HepG2 (cell line): ENCODE measurements around the gene COX14. TPM values are rescaled to one million over a fixed set of nuclear protein-coding genes. Genes with fewer than 3 reads are reported as not detected.

Source experiments
- ATRX ChIP-seq: sonication (generic); formaldehyde crosslinking; IDR thresholded peaks from 2 replicates; pipeline ENCODE4 v1.4.0; 2020; ENCODE audit warnings: missing genetic modification reagents, borderline replicate concordance
- FOXP1 ChIP-seq, 2 experiments: fragments of 450-650 bp in 1 of 2; IDR thresholded peaks; 2 replicates each; pipeline ENCODE4 v1.6.1; 2017 to 2018; ENCODE audit warnings: antibody characterized with exemption in 1 of 2
- HNRNPL ChIP-seq: fragments of 200-400 bp; formaldehyde crosslinking; IDR thresholded peaks from 2 replicates; pipeline ENCODE4 v1.6.1; 2017; ENCODE audit warnings: mild to moderate bottlenecking, low read depth, low read length
- PPARG ChIP-seq: conservative IDR thresholded peaks from 2 replicates; pipeline ENCODE4 v1.6.1; 2016; ENCODE audit warnings: missing biosample characterization, missing genetic modification reagents
- SOX13 ChIP-seq, 3 experiments: fragments of 450-650 bp in 1 of 3; sonication (generic) in 1 of 3; formaldehyde crosslinking in 1 of 3; IDR thresholded peaks in 2 of 3; conservative IDR thresholded peaks in 1 of 3; 2 replicates each; pipeline versions ENCODE4 v1.5.0 to v1.6.1; 2016 to 2020; ENCODE audit warnings: antibody characterized with exemption in 1 of 3, mild to moderate bottlenecking in 1 of 3, missing compliant biosample characterization in 1 of 3, missing genetic modification reagents in 1 of 3, moderate library complexity in 1 of 3
- ZNF431 ChIP-seq: sonication (generic); formaldehyde crosslinking; IDR thresholded peaks from 2 replicates; pipeline ENCODE4 v1.9.0; 2022; ENCODE audit warnings: missing genetic modification reagents, low read depth, mild to moderate bottlenecking, borderline replicate concordance
- polyA plus RNA-seq, 8 experiments: library from polyadenylated mRNA; depleted of rRNA in 3 of 8; stranded (reverse) in 7 of 8; unstranded in 1 of 8; fragments of >200 nt; fragmentation: Illumina TruSeq in 4 of 8; extraction: Trizol in 4 of 8; gene quantifications; 2 replicates each; pipeline versions ENCODE4 v1.2.1 to v1.2.3, GENCODE V29; 2011 to 2016; ENCODE audit warnings: low read depth in 4 of 8, missing spikeins in 1 of 8, mixed read lengths in 1 of 8; ENCODE audit not compliant: insufficient read depth in 1 of 8
- total RNA-seq, 5 experiments: library from RNA; depleted of rRNA; stranded (reverse); fragments of >200 nt; fragmentation: Illumina TruSeq; extraction: Trizol; gene quantifications; 2 replicates each; pipeline ENCODE4 v1.2.3, GENCODE V29; 2016; ENCODE audit warnings: low read depth in 1 of 5
- TF ChIP-seq, protein P1 (sequence below): sonication (generic); formaldehyde crosslinking; IDR thresholded peaks from 2 replicates; pipeline ENCODE4 v1.4.0; 2020; ENCODE audit warnings: mild to moderate bottlenecking, missing genetic modification reagents, borderline replicate concordance
- TF ChIP-seq, protein P2 (sequence below): sonication (generic); formaldehyde crosslinking; IDR thresholded peaks from 2 replicates; pipeline ENCODE4 v1.4.0; 2020; ENCODE audit warnings: mild to moderate bottlenecking, missing genetic modification reagents, borderline replicate concordance
- TF ChIP-seq, protein P3 (sequence below): sonication (generic); formaldehyde crosslinking; IDR thresholded peaks from 2 replicates; pipeline ENCODE4 v1.5.0; 2020; ENCODE audit warnings: mild to moderate bottlenecking, missing genetic modification reagents
- TF ChIP-seq, protein P4 (sequence below): sonication (generic); formaldehyde crosslinking; IDR thresholded peaks from 2 replicates; pipeline ENCODE4 v1.8.0; 2022; ENCODE audit warnings: mild to moderate bottlenecking, missing genetic modification reagents
- TF ChIP-seq, protein P5 (sequence below): sonication (generic); formaldehyde crosslinking; IDR thresholded peaks from 2 replicates; pipeline ENCODE4 v1.5.1; 2020; ENCODE audit warnings: mild to moderate bottlenecking, missing genetic modification reagents, moderate library complexity

Gene COX14
- total and polyA plus RNA-seq, 2 of the 13 experiments (the other 11 are each of a cell fraction or from before 2014, with no cell fraction given): 53.0 to 71.6 TPM

DNA sequence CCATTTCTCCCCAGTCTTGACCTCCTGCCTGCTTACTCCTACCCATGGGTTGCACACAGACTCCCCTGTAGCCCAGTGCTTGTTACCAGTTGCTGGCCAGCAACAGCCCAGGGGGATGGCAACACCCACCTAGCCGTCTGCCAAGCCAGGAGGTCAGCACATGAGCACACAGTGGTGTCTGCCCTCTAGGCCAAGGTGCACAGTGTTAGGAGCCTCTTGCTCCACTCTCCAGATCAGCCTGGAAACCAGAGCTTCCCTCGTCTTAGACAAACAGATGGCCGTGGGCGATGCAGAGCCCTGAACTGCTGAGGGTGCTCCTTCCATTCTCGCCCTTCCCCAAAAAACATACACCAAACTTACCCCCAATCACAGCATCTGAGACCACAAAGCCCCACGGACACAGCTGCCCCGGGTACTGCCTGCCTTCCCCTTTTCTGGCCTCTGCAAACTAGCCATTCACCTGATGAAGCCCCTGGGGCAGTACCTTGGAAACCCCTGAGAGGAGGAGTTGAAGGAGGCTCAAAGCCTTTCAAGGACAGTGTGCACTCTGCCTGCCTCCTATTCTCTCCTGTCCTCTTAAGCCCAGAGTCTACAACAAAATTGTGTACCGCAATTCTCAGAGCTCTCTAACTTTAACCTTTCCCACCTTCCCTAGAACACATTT, 9.3 kb upstream of the COX14 start (continued):
- TF ChIP-seq, protein P1, sequence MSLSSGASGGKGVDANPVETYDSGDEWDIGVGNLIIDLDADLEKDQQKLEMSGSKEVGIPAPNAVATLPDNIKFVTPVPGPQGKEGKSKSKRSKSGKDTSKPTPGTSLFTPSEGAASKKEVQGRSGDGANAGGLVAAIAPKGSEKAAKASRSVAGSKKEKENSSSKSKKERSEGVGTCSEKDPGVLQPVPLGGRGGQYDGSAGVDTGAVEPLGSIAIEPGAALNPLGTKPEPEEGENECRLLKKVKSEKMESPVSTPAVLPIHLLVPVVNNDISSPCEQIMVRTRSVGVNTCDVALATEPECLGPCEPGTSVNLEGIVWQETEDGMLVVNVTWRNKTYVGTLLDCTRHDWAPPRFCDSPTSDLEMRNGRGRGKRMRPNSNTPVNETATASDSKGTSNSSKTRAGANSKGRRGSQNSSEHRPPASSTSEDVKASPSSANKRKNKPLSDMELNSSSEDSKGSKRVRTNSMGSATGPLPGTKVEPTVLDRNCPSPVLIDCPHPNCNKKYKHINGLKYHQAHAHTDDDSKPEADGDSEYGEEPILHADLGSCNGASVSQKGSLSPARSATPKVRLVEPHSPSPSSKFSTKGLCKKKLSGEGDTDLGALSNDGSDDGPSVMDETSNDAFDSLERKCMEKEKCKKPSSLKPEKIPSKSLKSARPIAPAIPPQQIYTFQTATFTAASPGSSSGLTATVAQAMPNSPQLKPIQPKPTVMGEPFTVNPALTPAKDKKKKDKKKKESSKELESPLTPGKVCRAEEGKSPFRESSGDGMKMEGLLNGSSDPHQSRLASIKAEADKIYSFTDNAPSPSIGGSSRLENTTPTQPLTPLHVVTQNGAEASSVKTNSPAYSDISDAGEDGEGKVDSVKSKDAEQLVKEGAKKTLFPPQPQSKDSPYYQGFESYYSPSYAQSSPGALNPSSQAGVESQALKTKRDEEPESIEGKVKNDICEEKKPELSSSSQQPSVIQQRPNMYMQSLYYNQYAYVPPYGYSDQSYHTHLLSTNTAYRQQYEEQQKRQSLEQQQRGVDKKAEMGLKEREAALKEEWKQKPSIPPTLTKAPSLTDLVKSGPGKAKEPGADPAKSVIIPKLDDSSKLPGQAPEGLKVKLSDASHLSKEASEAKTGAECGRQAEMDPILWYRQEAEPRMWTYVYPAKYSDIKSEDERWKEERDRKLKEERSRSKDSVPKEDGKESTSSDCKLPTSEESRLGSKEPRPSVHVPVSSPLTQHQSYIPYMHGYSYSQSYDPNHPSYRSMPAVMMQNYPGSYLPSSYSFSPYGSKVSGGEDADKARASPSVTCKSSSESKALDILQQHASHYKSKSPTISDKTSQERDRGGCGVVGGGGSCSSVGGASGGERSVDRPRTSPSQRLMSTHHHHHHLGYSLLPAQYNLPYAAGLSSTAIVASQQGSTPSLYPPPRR (CRISPR knock-in tag): 0 out of 2 replicates have a peak, but pooled peaks have one; percentile 32
- TF ChIP-seq ATRX (CRISPR knock-in tag) (no peak), FOXP1 (IDR thresholded peaks at IDR 0.05) (no peak), FOXP1 (CRISPR knock-in tag; IDR thresholded peaks at IDR 0.05) (no peak), HNRNPL (0 out of 2 replicates have a peak, but pooled peaks have one; percentile 39), PPARG (CRISPR knock-in tag) (peak; percentile 40; the same call in 1 of the 2 replicates), SOX13 (IDR thresholded peaks at IDR 0.05) (no peak), SOX13 (CRISPR knock-in tag; conservative IDR thresholded peaks at IDR 0.05 in 1 of 2, IDR thresholded peaks at IDR 0.05 in 1 of 2) (peak in 1 of 2 experiments; percentile 4; a peak in 1 of 4 replicates), ZNF431 (CRISPR knock-in tag) (0 out of 2 replicates have a peak, but pooled peaks have one; percentile 43)
- TF ChIP-seq, protein P2, sequence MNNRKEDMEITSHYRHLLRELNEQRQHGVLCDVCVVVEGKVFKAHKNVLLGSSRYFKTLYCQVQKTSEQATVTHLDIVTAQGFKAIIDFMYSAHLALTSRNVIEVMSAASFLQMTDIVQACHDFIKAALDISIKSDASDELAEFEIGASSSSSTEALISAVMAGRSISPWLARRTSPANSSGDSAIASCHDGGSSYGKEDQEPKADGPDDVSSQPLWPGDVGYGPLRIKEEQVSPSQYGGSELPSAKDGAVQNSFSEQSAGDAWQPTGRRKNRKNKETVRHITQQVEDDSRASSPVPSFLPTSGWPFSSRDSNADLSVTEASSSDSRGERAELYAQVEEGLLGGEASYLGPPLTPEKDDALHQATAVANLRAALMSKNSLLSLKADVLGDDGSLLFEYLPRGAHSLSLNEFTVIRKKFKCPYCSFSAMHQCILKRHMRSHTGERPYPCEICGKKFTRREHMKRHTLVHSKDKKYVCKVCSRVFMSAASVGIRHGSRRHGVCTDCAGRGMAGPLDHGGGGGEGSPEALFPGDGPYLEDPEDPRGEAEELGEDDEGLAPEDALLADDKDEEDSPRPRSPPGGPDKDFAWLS (CRISPR knock-in tag): no peak
- TF ChIP-seq, protein P3, sequence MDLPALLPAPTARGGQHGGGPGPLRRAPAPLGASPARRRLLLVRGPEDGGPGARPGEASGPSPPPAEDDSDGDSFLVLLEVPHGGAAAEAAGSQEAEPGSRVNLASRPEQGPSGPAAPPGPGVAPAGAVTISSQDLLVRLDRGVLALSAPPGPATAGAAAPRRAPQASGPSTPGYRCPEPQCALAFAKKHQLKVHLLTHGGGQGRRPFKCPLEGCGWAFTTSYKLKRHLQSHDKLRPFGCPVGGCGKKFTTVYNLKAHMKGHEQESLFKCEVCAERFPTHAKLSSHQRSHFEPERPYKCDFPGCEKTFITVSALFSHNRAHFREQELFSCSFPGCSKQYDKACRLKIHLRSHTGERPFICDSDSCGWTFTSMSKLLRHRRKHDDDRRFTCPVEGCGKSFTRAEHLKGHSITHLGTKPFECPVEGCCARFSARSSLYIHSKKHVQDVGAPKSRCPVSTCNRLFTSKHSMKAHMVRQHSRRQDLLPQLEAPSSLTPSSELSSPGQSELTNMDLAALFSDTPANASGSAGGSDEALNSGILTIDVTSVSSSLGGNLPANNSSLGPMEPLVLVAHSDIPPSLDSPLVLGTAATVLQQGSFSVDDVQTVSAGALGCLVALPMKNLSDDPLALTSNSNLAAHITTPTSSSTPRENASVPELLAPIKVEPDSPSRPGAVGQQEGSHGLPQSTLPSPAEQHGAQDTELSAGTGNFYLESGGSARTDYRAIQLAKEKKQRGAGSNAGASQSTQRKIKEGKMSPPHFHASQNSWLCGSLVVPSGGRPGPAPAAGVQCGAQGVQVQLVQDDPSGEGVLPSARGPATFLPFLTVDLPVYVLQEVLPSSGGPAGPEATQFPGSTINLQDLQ (CRISPR knock-in tag): peak; percentile 99
- TF ChIP-seq, protein P4, sequence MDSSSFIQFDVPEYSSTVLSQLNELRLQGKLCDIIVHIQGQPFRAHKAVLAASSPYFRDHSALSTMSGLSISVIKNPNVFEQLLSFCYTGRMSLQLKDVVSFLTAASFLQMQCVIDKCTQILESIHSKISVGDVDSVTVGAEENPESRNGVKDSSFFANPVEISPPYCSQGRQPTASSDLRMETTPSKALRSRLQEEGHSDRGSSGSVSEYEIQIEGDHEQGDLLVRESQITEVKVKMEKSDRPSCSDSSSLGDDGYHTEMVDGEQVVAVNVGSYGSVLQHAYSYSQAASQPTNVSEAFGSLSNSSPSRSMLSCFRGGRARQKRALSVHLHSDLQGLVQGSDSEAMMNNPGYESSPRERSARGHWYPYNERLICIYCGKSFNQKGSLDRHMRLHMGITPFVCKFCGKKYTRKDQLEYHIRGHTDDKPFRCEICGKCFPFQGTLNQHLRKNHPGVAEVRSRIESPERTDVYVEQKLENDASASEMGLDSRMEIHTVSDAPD (CRISPR knock-in tag): 0 out of 2 replicates have a peak, but pooled peaks have one; percentile 51
- TF ChIP-seq, protein P5, sequence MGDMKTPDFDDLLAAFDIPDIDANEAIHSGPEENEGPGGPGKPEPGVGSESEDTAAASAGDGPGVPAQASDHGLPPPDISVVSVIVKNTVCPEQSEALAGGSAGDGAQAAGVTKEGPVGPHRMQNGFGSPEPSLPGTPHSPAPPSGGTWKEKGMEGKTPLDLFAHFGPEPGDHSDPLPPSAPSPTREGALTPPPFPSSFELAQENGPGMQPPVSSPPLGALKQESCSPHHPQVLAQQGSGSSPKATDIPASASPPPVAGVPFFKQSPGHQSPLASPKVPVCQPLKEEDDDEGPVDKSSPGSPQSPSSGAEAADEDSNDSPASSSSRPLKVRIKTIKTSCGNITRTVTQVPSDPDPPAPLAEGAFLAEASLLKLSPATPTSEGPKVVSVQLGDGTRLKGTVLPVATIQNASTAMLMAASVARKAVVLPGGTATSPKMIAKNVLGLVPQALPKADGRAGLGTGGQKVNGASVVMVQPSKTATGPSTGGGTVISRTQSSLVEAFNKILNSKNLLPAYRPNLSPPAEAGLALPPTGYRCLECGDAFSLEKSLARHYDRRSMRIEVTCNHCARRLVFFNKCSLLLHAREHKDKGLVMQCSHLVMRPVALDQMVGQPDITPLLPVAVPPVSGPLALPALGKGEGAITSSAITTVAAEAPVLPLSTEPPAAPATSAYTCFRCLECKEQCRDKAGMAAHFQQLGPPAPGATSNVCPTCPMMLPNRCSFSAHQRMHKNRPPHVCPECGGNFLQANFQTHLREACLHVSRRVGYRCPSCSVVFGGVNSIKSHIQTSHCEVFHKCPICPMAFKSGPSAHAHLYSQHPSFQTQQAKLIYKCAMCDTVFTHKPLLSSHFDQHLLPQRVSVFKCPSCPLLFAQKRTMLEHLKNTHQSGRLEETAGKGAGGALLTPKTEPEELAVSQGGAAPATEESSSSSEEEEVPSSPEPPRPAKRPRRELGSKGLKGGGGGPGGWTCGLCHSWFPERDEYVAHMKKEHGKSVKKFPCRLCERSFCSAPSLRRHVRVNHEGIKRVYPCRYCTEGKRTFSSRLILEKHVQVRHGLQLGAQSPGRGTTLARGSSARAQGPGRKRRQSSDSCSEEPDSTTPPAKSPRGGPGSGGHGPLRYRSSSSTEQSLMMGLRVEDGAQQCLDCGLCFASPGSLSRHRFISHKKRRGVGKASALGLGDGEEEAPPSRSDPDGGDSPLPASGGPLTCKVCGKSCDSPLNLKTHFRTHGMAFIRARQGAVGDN (CRISPR knock-in tag): peak; percentile 83
